Esophagus squamous epithelium (tissue), 5 donors: ENCODE results near the gene WDR70. TPM values are rescaled to one million over a fixed set of nuclear protein-coding genes. Genes with fewer than 3 reads are reported as not detected.

Experiments
- DNase-seq: peaks from one replicate; lab custom pipeline; 2025; lab: John Stamatoyannopoulos, UW
- H3K27ac ChIP-seq, 4 donors: fragments of 200-600 bp; sonication (generic); one replicate each; pipeline ENCODE4 v1.5.1; 2016 to 2019; ENCODE audit warnings: mild to moderate bottlenecking in 1 of 4
- H3K27me3 ChIP-seq, 4 donors: fragments of 200-600 bp; sonication (generic); 1 replicate in 3 of 4; 2 replicates in 1 of 4; pipeline versions ENCODE4 v1.5.1 to v1.6.0; 2017 to 2021; ENCODE audit warnings: antibody characterized with exemption in 1 of 4
- H3K36me3 ChIP-seq, 3 donors: fragments of 200-600 bp; sonication (generic); one replicate each; pipeline ENCODE4 v1.5.1; 2016 to 2019
- H3K4me1 ChIP-seq, 3 donors: fragments of 200-600 bp; sonication (generic); one replicate each; pipeline ENCODE4 v1.5.1; 2017 to 2019
- H3K4me3 ChIP-seq, 4 donors: fragments of 200-600 bp; sonication (generic); 1 replicate in 3 of 4; 2 replicates in 1 of 4; pipeline ENCODE4 v1.5.1; 2016 to 2019; ENCODE audit warnings: mild to moderate bottlenecking in 2 of 4, moderate library complexity in 1 of 4
- H3K9me3 ChIP-seq, 3 donors: fragments of 200-600 bp; sonication (generic); one replicate each; pipeline ENCODE4 v1.5.1; 2016 to 2019
- CTCF ChIP-seq, 6 experiments: fragments of 450-650 bp in 4 of 6; fragments of 200-600 bp in 2 of 6; sonication (generic) in 2 of 6; IDR thresholded peaks; one replicate each; pipeline ENCODE4 v1.5.1; 2016 to 2019; ENCODE audit warnings: antibody characterized with exemption in 6 of 6, mild to moderate bottlenecking in 4 of 6, moderate library complexity in 4 of 6
- POLR2A ChIP-seq, 4 donors: fragments of 450-650 bp; IDR thresholded peaks; one replicate each; pipeline ENCODE4 v1.6.1; 2017; ENCODE audit warnings: antibody characterized with exemption in 4 of 4, mild to moderate bottlenecking in 4 of 4, moderate library complexity in 3 of 4
- WGBS, 2 donors: methylation state at CpG; one replicate each; pipeline ENCODE4 v1.1.5; 2018; 5-methylcytosine and 5-hydroxymethylcytosine counted together
- intact Hi-C: fragments of 100-400 bp; cut with DNase I; formaldehyde crosslinking; loops from one replicate; pipeline ENCODE4 v1.15.0; 2022
- total RNA-seq, 4 donors: library from RNA; depleted of rRNA; stranded (reverse); fragments of >200 nt; gene quantifications; one replicate each; pipeline ENCODE4 v1.1.0, GENCODE V29; 2016
- donor health status: DM: yes; HTN: yes; CAD: no.

Gene WDR70
- total RNA-seq, 4 donors from 2014 or later, result 8.2 to 26.1 (median 15.5) TPM

- no peak overlapping the region for H3K27ac ChIP-seq
- H3K4me1 ChIP-seq, result no peaks in the 10 kb centered on the region
- H3K4me3 ChIP-seq, result no peak overlapping the region
- H3K36me3 ChIP-seq, result no peaks in the 10 kb centered on the region
- no peaks in the 10 kb centered on the region for H3K27me3 ChIP-seq
- DNase-seq, result no peak
- 67 to 82% methylated on average over 4 of the region's 4 CpGs for WGBS, 2 donors
- H3K9me3 ChIP-seq, result no peaks in the 10 kb centered on the region
- TF ChIP-seq POLR2A (IDR thresholded peaks at IDR 0.05), result no peak
- no peak for TF ChIP-seq CTCF (IDR thresholded peaks at IDR 0.05)
- intact Hi-C loops, result no loop called here
Measured at GRCh38 chr5:37767961-37768360, 388.8 kb downstream of the WDR70 start.

- no peaks in the 10 kb centered on the region for H3K4me1 ChIP-seq
- no peak for DNase-seq
- intact Hi-C loops, result no loop called here
- no peak overlapping the region for H3K27ac ChIP-seq
- no peaks in the 10 kb centered on the region for H3K36me3 ChIP-seq
- H3K27me3 ChIP-seq, result no peaks in the 10 kb centered on the region
- H3K9me3 ChIP-seq, result no peaks in the 10 kb centered on the region
- TF ChIP-seq POLR2A (IDR thresholded peaks at IDR 0.05) (no peak), CTCF (IDR thresholded peaks at IDR 0.05) (no peak)
- no peak overlapping the region for H3K4me3 ChIP-seq
Measured at GRCh38 chr5:37768371-37768770, 389.3 kb downstream of the WDR70 start.

- Histone ChIP-seq H3K36me3 (no peaks in the 10 kb centered on the region), H3K4me1 (no peaks in the 10 kb centered on the region), H3K4me3 (no peak overlapping the region), H3K9me3 (no peaks in the 10 kb centered on the region), H3K27ac (no peak overlapping the region), H3K27me3 (no peaks in the 10 kb centered on the region)
- no peak for DNase-seq
- 72 to 82% methylated on average over 4 of the region's 4 CpGs for WGBS, 2 donors
- no peak for TF ChIP-seq CTCF (IDR thresholded peaks at IDR 0.05)
- TF ChIP-seq POLR2A (IDR thresholded peaks at IDR 0.05), result no peak
- intact Hi-C loops, result no loop called here
Measured at GRCh38 chr5:37769108-37769507, 390.0 kb downstream of the WDR70 start.

- WGBS, 2 donors, result 65 to 83% methylated on average over 1 of the region's 1 CpG
- intact Hi-C loops, result no loop called here
- no peak overlapping the region for H3K27ac ChIP-seq
Measured at GRCh38 chr5:37769840-37770239, 390.7 kb downstream of the WDR70 start.

GRCh38 chr5:37770786-37771185 lies 391.7 kb downstream of the WDR70 start:
- H3K27ac ChIP-seq, result peak overlapping the region in 1 of 4 donors; percentile 17
- H3K27me3 ChIP-seq, result no peaks in the 10 kb centered on the region
- TF ChIP-seq CTCF (IDR thresholded peaks at IDR 0.05) (no peak), POLR2A (IDR thresholded peaks at IDR 0.05) (no peak)
- intact Hi-C loops, result no loop called here
- H3K4me3 ChIP-seq, result no peak overlapping the region
- H3K36me3 ChIP-seq, result no peaks in the 10 kb centered on the region
- no peaks in the 10 kb centered on the region for H3K4me1 ChIP-seq
- no peak for DNase-seq
- H3K9me3 ChIP-seq, result peaks cover 0 to 12% (median 10%) of the 10 kb centered on the region in 3 donors
- WGBS, 2 donors, result 53% methylated on average over 1 of the region's 1 CpG; no CpG with 5 or more reads in 1 of the 2 donors

More at GRCh38 chr5:37769840-37770239, 390.7 kb downstream of the WDR70 start:
- Histone ChIP-seq H3K36me3 (no peaks in the 10 kb centered on the region), H3K9me3 (peaks cover 0 to 7% (median 6%) of the 10 kb centered on the region in 3 donors), H3K27me3 (no peaks in the 10 kb centered on the region), H3K4me1 (no peaks in the 10 kb centered on the region), H3K4me3 (no peak overlapping the region)
- no peak for DNase-seq
- TF ChIP-seq POLR2A (IDR thresholded peaks at IDR 0.05) (no peak), CTCF (IDR thresholded peaks at IDR 0.05) (no peak)
